Body of pancreas (tissue), 4 donors: ENCODE data around the gene SF3B4.

Source experiments
- POLR2A ChIP-seq, 3 donors: fragments of 450-650 bp; IDR thresholded peaks; one replicate each; pipeline ENCODE4 v1.6.1; 2016; ENCODE audit warnings: antibody characterized with exemption in 3 of 3, mild to moderate bottlenecking in 2 of 3
- TF ChIP-seq, protein P1 (sequence below), 7 experiments: fragments of 450-650 bp in 4 of 7; fragments of 200-600 bp in 3 of 7; sonication (generic) in 3 of 7; IDR thresholded peaks; one replicate each; pipeline ENCODE4 v1.5.1; 2016 to 2019; ENCODE audit warnings: antibody characterized with exemption in 7 of 7

DNA sequence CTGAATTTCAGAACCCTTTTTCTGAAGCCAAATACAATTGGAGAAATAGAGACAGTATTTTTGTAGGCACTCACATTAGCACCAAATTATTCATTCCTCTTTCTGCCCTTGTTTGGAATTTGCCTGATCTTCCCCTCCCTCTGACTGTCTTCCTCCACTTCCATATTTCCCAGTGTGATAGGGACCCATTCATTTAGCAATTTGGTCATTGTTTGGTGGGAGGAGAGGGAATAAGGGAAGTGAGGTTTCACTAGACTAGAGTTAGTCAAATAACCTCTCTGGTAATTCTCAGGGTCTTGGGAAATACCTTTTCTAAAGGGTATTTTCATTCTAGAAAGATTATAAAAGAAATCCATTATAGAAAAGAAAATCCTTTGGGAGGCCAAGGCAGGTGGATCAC, 40.0 kb upstream of the SF3B4 start:
- TF ChIP-seq, protein P1, sequence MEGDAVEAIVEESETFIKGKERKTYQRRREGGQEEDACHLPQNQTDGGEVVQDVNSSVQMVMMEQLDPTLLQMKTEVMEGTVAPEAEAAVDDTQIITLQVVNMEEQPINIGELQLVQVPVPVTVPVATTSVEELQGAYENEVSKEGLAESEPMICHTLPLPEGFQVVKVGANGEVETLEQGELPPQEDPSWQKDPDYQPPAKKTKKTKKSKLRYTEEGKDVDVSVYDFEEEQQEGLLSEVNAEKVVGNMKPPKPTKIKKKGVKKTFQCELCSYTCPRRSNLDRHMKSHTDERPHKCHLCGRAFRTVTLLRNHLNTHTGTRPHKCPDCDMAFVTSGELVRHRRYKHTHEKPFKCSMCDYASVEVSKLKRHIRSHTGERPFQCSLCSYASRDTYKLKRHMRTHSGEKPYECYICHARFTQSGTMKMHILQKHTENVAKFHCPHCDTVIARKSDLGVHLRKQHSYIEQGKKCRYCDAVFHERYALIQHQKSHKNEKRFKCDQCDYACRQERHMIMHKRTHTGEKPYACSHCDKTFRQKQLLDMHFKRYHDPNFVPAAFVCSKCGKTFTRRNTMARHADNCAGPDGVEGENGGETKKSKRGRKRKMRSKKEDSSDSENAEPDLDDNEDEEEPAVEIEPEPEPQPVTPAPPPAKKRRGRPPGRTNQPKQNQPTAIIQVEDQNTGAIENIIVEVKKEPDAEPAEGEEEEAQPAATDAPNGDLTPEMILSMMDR (IDR thresholded peaks at IDR 0.05): no peak
- TF ChIP-seq POLR2A (IDR thresholded peaks at IDR 0.05): no peak
